PFSK-1 (cell line): ENCODE data around the gene SGMS2.

Source experiments
- FOXP2 ChIP-seq: optimal IDR thresholded peaks from 2 replicates; pipeline ENCODE3; 2011; ENCODE audit warnings: borderline replicate concordance, control low read depth, inconsistent platforms; ENCODE audit not compliant: insufficient read depth; ENCODE audit errors: extremely low read length, extremely low read depth
- POLR2AphosphoS5 ChIP-seq: IDR thresholded peaks from 2 replicates; pipeline ENCODE4 v1.6.1; 2012; ENCODE audit warnings: low read depth, mild to moderate bottlenecking, control low read depth, low read length, moderate library complexity
- TAF1 ChIP-seq: IDR thresholded peaks from 2 replicates; pipeline ENCODE4 v1.6.1; 2012; ENCODE audit warnings: low read length, control low read depth, borderline replicate concordance; ENCODE audit not compliant: insufficient read depth
- TF ChIP-seq, protein P1 (sequence below), 2 experiments: IDR thresholded peaks; 2 replicates each; pipeline versions ENCODE4 v1.6.1 to v1.8.0; 2011 to 2012; ENCODE audit warnings: low read depth in 2 of 2, low read length in 2 of 2, control low read depth in 1 of 2, inconsistent platforms in 1 of 2, mild to moderate bottlenecking in 1 of 2, moderate library complexity in 1 of 2; ENCODE audit not compliant: insufficient read depth in 1 of 2

DNA sequence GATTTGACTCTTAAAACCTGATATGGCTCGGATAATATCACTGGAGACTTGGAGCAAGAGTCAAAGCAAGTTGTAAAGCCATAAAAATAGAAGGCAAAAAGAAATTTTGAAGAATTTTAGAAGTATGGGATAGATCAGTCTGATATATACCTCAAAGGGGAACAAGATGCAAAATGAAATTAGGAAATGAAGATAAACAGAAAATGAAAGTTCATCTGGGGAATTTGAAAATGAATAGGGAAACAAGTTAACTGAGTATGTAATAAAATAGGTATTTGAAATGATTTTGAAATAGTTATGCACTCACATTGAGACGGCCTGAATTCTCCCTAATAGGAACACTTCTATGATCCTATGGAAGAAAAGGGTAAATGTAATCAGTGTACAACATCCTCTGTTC is 112.3 kb downstream of the SGMS2 start:
- TF ChIP-seq POLR2AphosphoS5: no peak
- no peak for TF ChIP-seq TAF1
- TF ChIP-seq, protein P1, sequence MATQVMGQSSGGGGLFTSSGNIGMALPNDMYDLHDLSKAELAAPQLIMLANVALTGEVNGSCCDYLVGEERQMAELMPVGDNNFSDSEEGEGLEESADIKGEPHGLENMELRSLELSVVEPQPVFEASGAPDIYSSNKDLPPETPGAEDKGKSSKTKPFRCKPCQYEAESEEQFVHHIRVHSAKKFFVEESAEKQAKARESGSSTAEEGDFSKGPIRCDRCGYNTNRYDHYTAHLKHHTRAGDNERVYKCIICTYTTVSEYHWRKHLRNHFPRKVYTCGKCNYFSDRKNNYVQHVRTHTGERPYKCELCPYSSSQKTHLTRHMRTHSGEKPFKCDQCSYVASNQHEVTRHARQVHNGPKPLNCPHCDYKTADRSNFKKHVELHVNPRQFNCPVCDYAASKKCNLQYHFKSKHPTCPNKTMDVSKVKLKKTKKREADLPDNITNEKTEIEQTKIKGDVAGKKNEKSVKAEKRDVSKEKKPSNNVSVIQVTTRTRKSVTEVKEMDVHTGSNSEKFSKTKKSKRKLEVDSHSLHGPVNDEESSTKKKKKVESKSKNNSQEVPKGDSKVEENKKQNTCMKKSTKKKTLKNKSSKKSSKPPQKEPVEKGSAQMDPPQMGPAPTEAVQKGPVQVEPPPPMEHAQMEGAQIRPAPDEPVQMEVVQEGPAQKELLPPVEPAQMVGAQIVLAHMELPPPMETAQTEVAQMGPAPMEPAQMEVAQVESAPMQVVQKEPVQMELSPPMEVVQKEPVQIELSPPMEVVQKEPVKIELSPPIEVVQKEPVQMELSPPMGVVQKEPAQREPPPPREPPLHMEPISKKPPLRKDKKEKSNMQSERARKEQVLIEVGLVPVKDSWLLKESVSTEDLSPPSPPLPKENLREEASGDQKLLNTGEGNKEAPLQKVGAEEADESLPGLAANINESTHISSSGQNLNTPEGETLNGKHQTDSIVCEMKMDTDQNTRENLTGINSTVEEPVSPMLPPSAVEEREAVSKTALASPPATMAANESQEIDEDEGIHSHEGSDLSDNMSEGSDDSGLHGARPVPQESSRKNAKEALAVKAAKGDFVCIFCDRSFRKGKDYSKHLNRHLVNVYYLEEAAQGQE (IDR thresholded peaks at IDR 0.05; ENCODE audit: insufficient read depth in 1 of 2, low read depth in 2 of 2, low read length in 2 of 2): no peak
- no peak for TF ChIP-seq FOXP2
